IMR-90 (cell line): ENCODE data around the gene ZBTB40.

ENCODE experiments used
- FOS ChIP-seq: fragments of 150-350 bp; IDR thresholded peaks from 2 replicates; pipeline ENCODE4 v1.6.1; 2016; ENCODE audit warnings: low read depth, low read length
- TF ChIP-seq, protein P1 (sequence below): conservative IDR thresholded peaks from 2 replicates; pipeline ENCODE4 v1.5.1; 2012; ENCODE audit warnings: mild to moderate bottlenecking, low read depth, low read length, improper control_type of control experiment

GRCh38 chr1:22428672-22429071 is 23.0 kb upstream of the ZBTB40 start:
- no peak for TF ChIP-seq FOS
- TF ChIP-seq, protein P1, sequence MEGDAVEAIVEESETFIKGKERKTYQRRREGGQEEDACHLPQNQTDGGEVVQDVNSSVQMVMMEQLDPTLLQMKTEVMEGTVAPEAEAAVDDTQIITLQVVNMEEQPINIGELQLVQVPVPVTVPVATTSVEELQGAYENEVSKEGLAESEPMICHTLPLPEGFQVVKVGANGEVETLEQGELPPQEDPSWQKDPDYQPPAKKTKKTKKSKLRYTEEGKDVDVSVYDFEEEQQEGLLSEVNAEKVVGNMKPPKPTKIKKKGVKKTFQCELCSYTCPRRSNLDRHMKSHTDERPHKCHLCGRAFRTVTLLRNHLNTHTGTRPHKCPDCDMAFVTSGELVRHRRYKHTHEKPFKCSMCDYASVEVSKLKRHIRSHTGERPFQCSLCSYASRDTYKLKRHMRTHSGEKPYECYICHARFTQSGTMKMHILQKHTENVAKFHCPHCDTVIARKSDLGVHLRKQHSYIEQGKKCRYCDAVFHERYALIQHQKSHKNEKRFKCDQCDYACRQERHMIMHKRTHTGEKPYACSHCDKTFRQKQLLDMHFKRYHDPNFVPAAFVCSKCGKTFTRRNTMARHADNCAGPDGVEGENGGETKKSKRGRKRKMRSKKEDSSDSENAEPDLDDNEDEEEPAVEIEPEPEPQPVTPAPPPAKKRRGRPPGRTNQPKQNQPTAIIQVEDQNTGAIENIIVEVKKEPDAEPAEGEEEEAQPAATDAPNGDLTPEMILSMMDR = no peak
